Measurements from ENCODE around the gene PAEP. TPM values are rescaled to one million over a fixed set of nuclear protein-coding genes. Genes with fewer than 3 reads are reported as not detected.
"Not testable (repeated sequence)": the region's sequence is repeated elsewhere in the genome, so short reads cannot be mapped to it uniquely, and the experiment has no call there.

Gene PAEP
- total RNA-seq, 1 experiment from 2014 or later, result not detected

GRCh38 chr9:135526730-135527571 lies 34.6 kb upstream of the PAEP start:
- DNase-seq (ENCODE audit: low read depth, low spot score) (no peak), ATAC-seq (peak; percentile 84)
- ChIA-PET POLR2A (no interaction called here), CTCF (interaction anchor here (0.8 to 1.0 kb wide), 2 partner anchors 39 to 61 kb away, joined by 3 read pairs; no protein-coding TSS in a partner anchor)
- H3K27ac ChIP-seq (ENCODE audit: low read length), result no peak overlapping the region
- no peak overlapping the region for H3K4me3 ChIP-seq (ENCODE audit: low read depth in 2 of 2, low read length in 2 of 2)
- intact Hi-C loops (cut with micrococcal nuclease; ENCODE audit: unreplicated experiment), result no loop called here
- TF ChIP-seq REST (IDR thresholded peaks at IDR 0.05; ENCODE audit: insufficient read depth in 1 of 2, low read depth in 2 of 2, low read length in 1 of 2) (no peak), CTCF (IDR thresholded peaks at IDR 0.05) (0 out of 2 replicates have a peak, but pooled peaks have one; percentile 7), TCF7L2 (IDR thresholded peaks at IDR 0.05; ENCODE audit: low read depth, low read length) (no peak), POLR2AphosphoS5 (IDR thresholded peaks at IDR 0.05; ENCODE audit: low read depth, low read length) (no peak)
- H3K9me3 ChIP-seq (ENCODE audit: control insufficient read depth, insufficient read depth, low read depth, low read length), result no peaks in the 10 kb centered on the region
- H3K4me1 ChIP-seq (ENCODE audit: control insufficient read depth, insufficient read depth, low read length), result no peaks in the 10 kb centered on the region
- in situ Hi-C loops (cut with HindIII; ENCODE audit: low pct_unique_long_range_greater_than_20kb, low sequenced_read_pairs), result no loop called here
- BruUV-seq (replicated peaks), result no TSS peak
- no peaks in the 10 kb centered on the region for H3K36me3 ChIP-seq (ENCODE audit: control insufficient read depth, insufficient read depth, low read length)
- H3K27me3 ChIP-seq (ENCODE audit: control insufficient read depth, insufficient read depth, low read length), result no peaks in the 10 kb centered on the region

- BruUV-seq (replicated peaks); DNase-seq (ENCODE audit: low read depth, low spot score); intact Hi-C loops (cut with micrococcal nuclease; ENCODE audit: unreplicated experiment); H3K27me3 ChIP-seq (ENCODE audit: control insufficient read depth, insufficient read depth, low read length); CTCF ChIA-PET; H3K27ac ChIP-seq (ENCODE audit: low read length); H3K36me3 ChIP-seq (ENCODE audit: control insufficient read depth, insufficient read depth, low read length); H3K9me3 ChIP-seq (ENCODE audit: control insufficient read depth, insufficient read depth, low read depth, low read length); in situ Hi-C loops (cut with HindIII; ENCODE audit: low pct_unique_long_range_greater_than_20kb, low sequenced_read_pairs); H3K4me1 ChIP-seq (ENCODE audit: control insufficient read depth, insufficient read depth, low read length); POLR2A ChIA-PET; H3K4me3 ChIP-seq (ENCODE audit: low read depth in 2 of 2, low read length in 2 of 2); ATAC-seq: not testable (repeated sequence)
Observed at GRCh38 chr9:135528842-135529435, 32.6 kb upstream of the PAEP start.

- Histone ChIP-seq H3K4me1 (ENCODE audit: control insufficient read depth, insufficient read depth, low read length) (no peaks in the 10 kb centered on the region), H3K4me3 (ENCODE audit: low read depth in 2 of 2, low read length in 2 of 2) (no peak overlapping the region), H3K9me3 (ENCODE audit: control insufficient read depth, insufficient read depth, low read depth, low read length) (no peaks in the 10 kb centered on the region), H3K27me3 (ENCODE audit: control insufficient read depth, insufficient read depth, low read length) (no peaks in the 10 kb centered on the region), H3K36me3 (ENCODE audit: control insufficient read depth, insufficient read depth, low read length) (no peaks in the 10 kb centered on the region), H3K27ac (ENCODE audit: low read length) (no peak overlapping the region)
- TF ChIP-seq POLR2AphosphoS5 (IDR thresholded peaks at IDR 0.05; ENCODE audit: low read depth, low read length), result no peak
- no peak for TF ChIP-seq REST (IDR thresholded peaks at IDR 0.05; ENCODE audit: insufficient read depth in 1 of 2, low read depth in 2 of 2, low read length in 1 of 2)
- no peak for TF ChIP-seq CTCF (IDR thresholded peaks at IDR 0.05)
- TF ChIP-seq TCF7L2 (IDR thresholded peaks at IDR 0.05; ENCODE audit: low read depth, low read length), result no peak
- TF ChIP-seq SIN3A (IDR thresholded peaks at IDR 0.05; ENCODE audit: borderline replicate concordance, insufficient read depth, low read depth, low read length), result no peak
- ChIA-PET CTCF (no interaction called here), POLR2A (no interaction called here)
- intact Hi-C loops (cut with micrococcal nuclease; ENCODE audit: unreplicated experiment) (no loop called here), in situ Hi-C loops (cut with HindIII; ENCODE audit: low pct_unique_long_range_greater_than_20kb, low sequenced_read_pairs) (no loop called here)
- ATAC-seq (no peak), DNase-seq (ENCODE audit: low read depth, low spot score) (no peak)
- no TSS peak for BruUV-seq (replicated peaks)
Observed at GRCh38 chr9:135530146-135530545, 31.4 kb upstream of the PAEP start.

All from Panc1 (cell line).